CD4-positive, alpha-beta memory T cell (primary cell): ENCODE measurements around the gene PRPS2. TPM values are rescaled to one million over a fixed set of nuclear protein-coding genes. Genes with fewer than 3 reads are reported as not detected.

Experiments
- CTCF ChIA-PET: fragments of 350-600 bp; sonication (Branson Sonifier 250); formaldehyde crosslinking; loops from one replicate; lab custom pipeline; 2021; ENCODE audit warnings: inconsistent platforms; ENCODE audit not compliant: partially characterized antibody; lab: Charles Lee
- POLR2A ChIA-PET: fragments of 350-600 bp; sonication (Branson Sonifier 250); formaldehyde crosslinking; loops from one replicate; lab custom pipeline; 2021; ENCODE audit not compliant: partially characterized antibody; lab: Charles Lee
- DNase-seq, 5 donors: peaks; one replicate each; pipeline versions ENCODE4 v3.0.0 to v3.0.0-alpha.2; 2020 to 2022; ENCODE audit warnings: mixed read lengths in 1 of 5
- H3K27ac ChIP-seq: one replicate; pipeline ENCODE4 v1.7.0; 2013; ENCODE audit warnings: low read depth, low read length
- H3K27me3 ChIP-seq: 2 replicates; pipeline ENCODE4 v1.7.0; 2013; ENCODE audit warnings: mild to moderate bottlenecking, low read length, moderate library complexity; ENCODE audit not compliant: insufficient read depth
- H3K36me3 ChIP-seq: 2 replicates; pipeline ENCODE4 v1.7.0; 2013; ENCODE audit warnings: mild to moderate bottlenecking, low read length, moderate library complexity; ENCODE audit not compliant: insufficient read depth
- H3K4me1 ChIP-seq: 2 replicates; pipeline ENCODE4 v1.7.0; 2013; ENCODE audit warnings: mild to moderate bottlenecking, low read length, moderate library complexity; ENCODE audit not compliant: insufficient read depth
- H3K4me3 ChIP-seq, 2 donors: one replicate each; pipeline ENCODE4 v1.7.0; 2013; ENCODE audit warnings: low read length in 2 of 2, mild to moderate bottlenecking in 1 of 2
- H3K9me3 ChIP-seq, 2 donors: one replicate each; pipeline ENCODE4 v1.7.0; 2013; ENCODE audit warnings: low read length in 2 of 2, control low read depth in 1 of 2; ENCODE audit not compliant: control insufficient read depth in 1 of 2
- H3K27ac Mint-ChIP-seq, 7 donors: one replicate each; pipeline ENCODE4 v1.8.0; 2020 to 2021; ENCODE audit warnings: mixed read lengths in 7 of 7, mild to moderate bottlenecking in 6 of 7, inconsistent platforms in 3 of 7, moderate library complexity in 3 of 7
- H3K27me3 Mint-ChIP-seq, 2 donors: one replicate each; pipeline ENCODE4 v1.8.0; 2020 to 2021; ENCODE audit warnings: mixed read lengths in 2 of 2
- H3K36me3 Mint-ChIP-seq, 2 donors: one replicate each; pipeline ENCODE4 v1.8.0; 2020 to 2021; ENCODE audit warnings: mixed read lengths in 2 of 2, inconsistent platforms in 1 of 2, mild to moderate bottlenecking in 1 of 2
- H3K4me1 Mint-ChIP-seq, 4 donors: one replicate each; pipeline ENCODE4 v1.8.0; 2020 to 2021; ENCODE audit warnings: mixed read lengths in 4 of 4, mild to moderate bottlenecking in 1 of 4
- H3K4me3 Mint-ChIP-seq, 8 donors: one replicate each; pipeline ENCODE4 v1.8.0; 2020 to 2021; ENCODE audit warnings: mixed read lengths in 8 of 8, mild to moderate bottlenecking in 7 of 8, moderate library complexity in 6 of 8, inconsistent platforms in 3 of 8
- H3K9me3 Mint-ChIP-seq, 8 donors: one replicate each; pipeline ENCODE4 v1.8.0; 2020 to 2021; ENCODE audit warnings: mixed read lengths in 8 of 8, mild to moderate bottlenecking in 5 of 8, inconsistent platforms in 3 of 8, moderate library complexity in 1 of 8
- intact Hi-C: fragments of 100-400 bp; cut with micrococcal nuclease; formaldehyde crosslinking; loops from one replicate; pipeline ENCODE4 v1.15.1; 2023
- polyA plus RNA-seq, 2 donors: library from polyadenylated mRNA; unstranded; fragments of 300-500 nt; fragmentation: Illumina TruSeq; gene quantifications; one replicate each; pipeline ENCODE4 v1.2.3, GENCODE V29; 2021
- total RNA-seq, 2 experiments: library from RNA; stranded (reverse); gene quantifications; one replicate each; pipeline ENCODE4 v1.2.3, GENCODE V29; 2021

The PRPS2 gene
- total and polyA plus RNA-seq, 4 experiments from 2014 or later, result 26.5 to 49.4 (median 29.1) TPM

- POLR2A ChIA-PET, result no interaction called here
- H3K4me3 ChIP-seq, result no peak overlapping the region
- peaks cover 2 to 5% of the 10 kb centered on the region in 2 donors for H3K27me3 Mint-ChIP-seq
These were observed 77.5 kb downstream of the PRPS2 start for GRCh38 chrX:12868747-12869146.

DNA sequence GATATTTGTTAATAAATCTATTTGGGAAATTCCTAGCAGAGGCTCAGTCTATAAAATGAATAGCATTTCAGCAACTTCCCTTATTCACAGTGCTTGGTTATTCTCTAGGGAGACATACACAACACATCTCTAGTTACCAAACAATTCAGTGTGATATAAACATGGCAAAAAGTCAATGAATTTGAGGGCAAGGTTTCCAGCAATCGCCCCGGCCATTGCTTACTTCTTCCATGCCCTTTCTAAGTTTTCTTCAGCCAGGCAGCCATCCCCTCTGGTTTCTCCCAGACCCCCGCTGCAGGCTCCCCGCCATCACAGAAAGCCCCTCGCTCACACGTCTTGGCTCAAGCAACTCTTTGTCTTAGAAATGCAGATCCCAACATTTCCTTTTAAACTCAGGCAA, 80.0 kb downstream of the PRPS2 start:
- Histone ChIP-seq H3K27me3 (no peaks in the 10 kb centered on the region), H3K4me1 (no peaks in the 10 kb centered on the region), H3K4me3 (no peak overlapping the region), H3K27ac (no peak overlapping the region), H3K9me3 (no peaks in the 10 kb centered on the region), H3K36me3 (no peaks in the 10 kb centered on the region)
- ChIA-PET POLR2A (no interaction called here), CTCF (no interaction called here)
- H3K4me3 Mint-ChIP-seq, result no peak overlapping the region
- H3K27me3 Mint-ChIP-seq, result peaks cover 0 to 4% of the 10 kb centered on the region in 2 donors
- H3K9me3 Mint-ChIP-seq, result peaks cover 0 to 6% (median 3%) of the 10 kb centered on the region in 8 donors
- no peak for DNase-seq
- intact Hi-C loops, result no loop called here
- H3K27ac Mint-ChIP-seq, result no peak overlapping the region
- no peaks in the 10 kb centered on the region for H3K36me3 Mint-ChIP-seq
- no peaks in the 10 kb centered on the region for H3K4me1 Mint-ChIP-seq

More at GRCh38 chrX:12868747-12869146, 77.5 kb downstream of the PRPS2 start:
- DNase-seq, result no peak
- no peaks in the 10 kb centered on the region for H3K4me1 Mint-ChIP-seq
- H3K36me3 Mint-ChIP-seq, result no peaks in the 10 kb centered on the region
- H3K9me3 ChIP-seq, result no peaks in the 10 kb centered on the region
- peaks cover 0 to 10% (median 3%) of the 10 kb centered on the region in 8 donors for H3K9me3 Mint-ChIP-seq
- CTCF ChIA-PET, result no interaction called here
- no peak overlapping the region for H3K27ac ChIP-seq
- H3K36me3 ChIP-seq, result no peaks in the 10 kb centered on the region
- intact Hi-C loops, result no loop called here
- H3K4me1 ChIP-seq, result no peaks in the 10 kb centered on the region
- H3K27ac Mint-ChIP-seq, result peak overlapping the region in 1 of 7 donors; percentile 6
- no peak overlapping the region for H3K4me3 Mint-ChIP-seq
- H3K27me3 ChIP-seq, result no peaks in the 10 kb centered on the region

DNA sequence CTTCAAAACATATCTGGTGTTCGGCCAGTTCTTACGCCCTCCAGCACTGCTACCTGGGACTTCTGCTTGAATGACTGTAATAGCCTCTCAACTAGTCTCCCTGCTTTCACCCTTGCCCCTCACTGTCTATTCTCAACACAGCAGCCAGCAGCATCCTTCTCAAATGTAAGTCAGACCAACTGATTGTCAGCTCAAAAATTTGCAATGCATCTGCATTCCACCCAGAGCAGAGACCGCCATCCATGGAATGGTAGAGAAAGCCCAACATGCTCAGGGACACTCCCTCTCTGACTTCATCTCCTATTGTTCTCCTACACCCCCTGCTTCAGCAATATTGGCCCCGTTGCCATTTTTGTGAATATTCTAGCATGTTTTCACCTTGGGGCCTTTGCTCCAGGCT, 81.5 kb downstream of the PRPS2 start:
- no peaks in the 10 kb centered on the region for H3K36me3 Mint-ChIP-seq
- H3K27ac ChIP-seq, result no peak overlapping the region
- peaks cover 0 to 4% of the 10 kb centered on the region in 2 donors for H3K27me3 Mint-ChIP-seq
- intact Hi-C loops, result no loop called here
- no peaks in the 10 kb centered on the region for H3K4me1 ChIP-seq
- DNase-seq, result no peak
- CTCF ChIA-PET, result no interaction called here
- H3K4me1 Mint-ChIP-seq, result no peaks in the 10 kb centered on the region
- H3K36me3 ChIP-seq, result no peaks in the 10 kb centered on the region
- H3K27ac Mint-ChIP-seq, result no peak overlapping the region
- POLR2A ChIA-PET, result no interaction called here
- H3K4me3 Mint-ChIP-seq, result no peak overlapping the region
- H3K27me3 ChIP-seq, result no peaks in the 10 kb centered on the region
- H3K4me3 ChIP-seq, result no peak overlapping the region
- H3K9me3 Mint-ChIP-seq, result peaks cover 0 to 6% (median 3%) of the 10 kb centered on the region in 8 donors
- H3K9me3 ChIP-seq, result no peaks in the 10 kb centered on the region

Other genes starting within 250 kb of the PRPS2 start
- gene TLR7, start 75.7 kb downstream of the PRPS2 start, total RNA-seq, result under 1 TPM in 1 of 2 experiments, not detected in 1; 0.06 TPM
- under 1 TPM in 1 of 2 donors, not detected in 1; 0.16 TPM for gene TLR7, start 75.7 kb downstream of the PRPS2 start, polyA plus RNA-seq
- under 1 TPM; 0.26 to 0.33 TPM for gene TLR8, start 115.2 kb downstream of the PRPS2 start, total RNA-seq
- not detected for gene TLR8, start 115.2 kb downstream of the PRPS2 start, polyA plus RNA-seq
- gene TMSB4X, start 183.7 kb downstream of the PRPS2 start, total RNA-seq, result 1,000 to 10,000 TPM; 4,851 to 5,116 TPM
- over 10,000 TPM; 27,942 to 36,115 TPM for gene TMSB4X, start 183.7 kb downstream of the PRPS2 start, polyA plus RNA-seq